GM12891 (cell line): ENCODE results near the gene GARIN3.

ENCODE experiments used
- POLR2A ChIP-seq: IDR thresholded peaks from 2 replicates; pipeline ENCODE4 v1.6.1; 2011; ENCODE audit warnings: low read depth, low read length, control low read depth
- POLR2AphosphoS5 ChIP-seq: IDR thresholded peaks from 2 replicates; pipeline ENCODE4 v1.6.1; 2011; ENCODE audit warnings: low read depth, low read length, control low read depth
- SPI1 ChIP-seq: IDR thresholded peaks from 2 replicates; pipeline ENCODE4 v1.6.1; 2011; ENCODE audit warnings: low read depth, low read length, control low read depth
- TAF1 ChIP-seq: IDR thresholded peaks from 2 replicates; pipeline ENCODE4 v1.6.1; 2011; ENCODE audit warnings: low read depth, low read length, control low read depth

GRCh38 chr5:157162919-157163510, 3.0 kb downstream of the GARIN3 start:
- TF ChIP-seq POLR2AphosphoS5 (no peak), POLR2A (no peak), TAF1 (no peak), SPI1 (no peak)
